K562 (cell line): ENCODE measurements around the gene PPP3CB. TPM values are rescaled to one million over a fixed set of nuclear protein-coding genes. Genes with fewer than 3 reads are reported as not detected.

Source experiments
- CAMTA2 ChIP-seq: fragments of 250-450 bp; sonication (Bioruptor Pico); conservative IDR thresholded peaks from 2 replicates; pipeline ENCODE4 v1.5.1; 2022
- CXXC5 ChIP-seq: fragments of 250-450 bp; sonication (Bioruptor Pico); IDR thresholded peaks from 2 replicates; pipeline ENCODE4 v1.8.0; 2022; ENCODE audit warnings: inconsistent platforms, mild to moderate bottlenecking, moderate library complexity
- ETV1 ChIP-seq: fragments of 450-650 bp; conservative IDR thresholded peaks from 2 replicates; pipeline ENCODE4 v1.6.1; 2016; ENCODE audit warnings: missing genetic modification characterization, control low read depth, low read depth, missing compliant biosample characterization
- KLF13 ChIP-seq: fragments of 450-650 bp; IDR thresholded peaks from 2 replicates; pipeline ENCODE4 v1.6.1; 2016; ENCODE audit warnings: missing genetic modification characterization, low read depth, mild to moderate bottlenecking, missing compliant biosample characterization, moderate library complexity, borderline replicate concordance
- MAFK ChIP-seq: IDR thresholded peaks from 2 replicates; pipeline ENCODE4 v1.6.1; 2011; ENCODE audit warnings: low read length, improper control_type of control experiment
- NELFE ChIP-seq: IDR thresholded peaks from 2 replicates; pipeline ENCODE4 v1.6.1; 2011; ENCODE audit warnings: mild to moderate bottlenecking; ENCODE audit not compliant: insufficient read depth, insufficient read length
- RB1 ChIP-seq: fragments of 450-650 bp; IDR thresholded peaks from 2 replicates; pipeline ENCODE4 v1.6.1; 2017; ENCODE audit warnings: low read depth, mild to moderate bottlenecking
- RBBP5 ChIP-seq: fragments of 200-600 bp; sonication (generic); IDR thresholded peaks from 2 replicates; pipeline ENCODE4 v1.6.1; 2012; ENCODE audit warnings: borderline replicate concordance, mild to moderate bottlenecking, low read length, control low read depth, inconsistent platforms; ENCODE audit not compliant: insufficient read depth, poor library complexity, severe bottlenecking
- TRIM28 ChIP-seq: fragments of 450-650 bp; IDR thresholded peaks from 2 replicates; pipeline ENCODE4 v1.6.1; 2017
- U2AF1 ChIP-seq: fragments of 200-400 bp; formaldehyde crosslinking; optimal IDR thresholded peaks from 2 replicates; pipeline ENCODE3; 2017; ENCODE audit warnings: mild to moderate bottlenecking, low read depth, low read length, moderate library complexity
- YY1 ChIP-seq, 3 experiments: IDR thresholded peaks; 2 replicates each; pipeline ENCODE4 v1.6.1; 2011; ENCODE audit warnings: low read length in 2 of 3, mild to moderate bottlenecking in 2 of 3, moderate library complexity in 2 of 3, borderline replicate concordance in 1 of 3, control low read depth in 1 of 3, low read depth in 1 of 3; ENCODE audit not compliant: insufficient read depth in 3 of 3, insufficient replicate concordance in 2 of 3, control insufficient read depth in 1 of 3, insufficient read length in 1 of 3; ENCODE audit errors: extremely low read depth in 1 of 3
- ZNF184 ChIP-seq: sonication (generic); formaldehyde crosslinking; IDR thresholded peaks from 2 replicates; pipeline ENCODE4 v1.5.0; 2020; ENCODE audit warnings: missing genetic modification reagents
- ZNF778 ChIP-seq: fragments of 450-650 bp; formaldehyde crosslinking; IDR thresholded peaks from 2 replicates; pipeline ENCODE4 v1.4.0; 2020; ENCODE audit warnings: mild to moderate bottlenecking, moderate library complexity
- polyA plus RNA-seq, 8 experiments: library from polyadenylated mRNA; depleted of rRNA in 4 of 8; stranded (reverse) in 5 of 8; unstranded in 3 of 8; fragments of >200 nt; fragmentation: Nextera tagmentation in 2 of 8; fragmentation: Illumina TruSeq in 1 of 8; extraction: Ambion mirVana in 2 of 8; extraction: Trizol in 1 of 8; gene quantifications; 2 replicates each; pipeline versions ENCODE4 v1.2.1 to v1.2.3, GENCODE V29; 2011 to 2014; ENCODE audit warnings: inconsistent platforms in 1 of 8, missing spikeins in 1 of 8
- total RNA-seq, 7 experiments: library from RNA; depleted of rRNA in 6 of 7; stranded (reverse); fragments of >200 nt in 6 of 7; fragmentation: Illumina TruSeq in 2 of 7; extraction: Trizol in 2 of 7; gene quantifications; 2 replicates each; pipeline versions ENCODE4 v1.2.1 to v1.2.3, GENCODE V29; 2011 to 2021; ENCODE audit warnings: low replicate concordance in 1 of 7
- TF ChIP-seq, protein P1 (sequence below): fragments of 250-450 bp; sonication (Bioruptor Pico); IDR thresholded peaks from 2 replicates; pipeline ENCODE4 v1.9.0; 2021; ENCODE audit warnings: mild to moderate bottlenecking, inconsistent platforms
- TF ChIP-seq, protein P2 (sequence below), 2 experiments: fragments of 150-350 bp in 1 of 2; IDR thresholded peaks; 2 replicates each; pipeline ENCODE4 v1.6.1; 2012 to 2016; ENCODE audit warnings: low read depth in 2 of 2, low read length in 2 of 2, mild to moderate bottlenecking in 1 of 2, moderate library complexity in 1 of 2
- TF ChIP-seq, protein P3 (sequence below): fragments of 450-650 bp; formaldehyde crosslinking; IDR thresholded peaks from 2 replicates; pipeline ENCODE4 v1.4.0; 2020; ENCODE audit warnings: mild to moderate bottlenecking, moderate library complexity
- TF ChIP-seq, protein P4 (sequence below): fragments of 450-650 bp; IDR thresholded peaks from 2 replicates; pipeline ENCODE4 v1.6.1; 2016; ENCODE audit warnings: borderline replicate concordance

PPP3CB gene
- total and polyA plus RNA-seq, 9 of the 15 experiments (the other 6 are each of a cell fraction or from before 2014, with no cell fraction given): 9.6 to 27.6 (median 17.8) TPM

GRCh38 chr10:73413528-73414229 lies 82.1 kb downstream of the PPP3CB start, which contains the start of gene ANXA7 (continued):
- TF ChIP-seq, protein P1, sequence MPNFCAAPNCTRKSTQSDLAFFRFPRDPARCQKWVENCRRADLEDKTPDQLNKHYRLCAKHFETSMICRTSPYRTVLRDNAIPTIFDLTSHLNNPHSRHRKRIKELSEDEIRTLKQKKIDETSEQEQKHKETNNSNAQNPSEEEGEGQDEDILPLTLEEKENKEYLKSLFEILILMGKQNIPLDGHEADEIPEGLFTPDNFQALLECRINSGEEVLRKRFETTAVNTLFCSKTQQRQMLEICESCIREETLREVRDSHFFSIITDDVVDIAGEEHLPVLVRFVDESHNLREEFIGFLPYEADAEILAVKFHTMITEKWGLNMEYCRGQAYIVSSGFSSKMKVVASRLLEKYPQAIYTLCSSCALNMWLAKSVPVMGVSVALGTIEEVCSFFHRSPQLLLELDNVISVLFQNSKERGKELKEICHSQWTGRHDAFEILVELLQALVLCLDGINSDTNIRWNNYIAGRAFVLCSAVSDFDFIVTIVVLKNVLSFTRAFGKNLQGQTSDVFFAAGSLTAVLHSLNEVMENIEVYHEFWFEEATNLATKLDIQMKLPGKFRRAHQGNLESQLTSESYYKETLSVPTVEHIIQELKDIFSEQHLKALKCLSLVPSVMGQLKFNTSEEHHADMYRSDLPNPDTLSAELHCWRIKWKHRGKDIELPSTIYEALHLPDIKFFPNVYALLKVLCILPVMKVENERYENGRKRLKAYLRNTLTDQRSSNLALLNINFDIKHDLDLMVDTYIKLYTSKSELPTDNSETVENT (CRISPR knock-in tag): peak; percentile 67
- TF ChIP-seq RB1: peak; percentile 71
- 0 out of 2 replicates have a peak, but pooled peaks have one; percentile 47 for TF ChIP-seq CAMTA2 (CRISPR knock-in tag)
- TF ChIP-seq U2AF1: peak; percentile 60
- peak; percentile 64; the same call in 1 of the 2 replicates for TF ChIP-seq TRIM28
- no peak for TF ChIP-seq ZNF184
- peak; percentile 76 for TF ChIP-seq CXXC5 (CRISPR knock-in tag)
- TF ChIP-seq RBBP5: peak; percentile 91
- TF ChIP-seq, protein P2, sequence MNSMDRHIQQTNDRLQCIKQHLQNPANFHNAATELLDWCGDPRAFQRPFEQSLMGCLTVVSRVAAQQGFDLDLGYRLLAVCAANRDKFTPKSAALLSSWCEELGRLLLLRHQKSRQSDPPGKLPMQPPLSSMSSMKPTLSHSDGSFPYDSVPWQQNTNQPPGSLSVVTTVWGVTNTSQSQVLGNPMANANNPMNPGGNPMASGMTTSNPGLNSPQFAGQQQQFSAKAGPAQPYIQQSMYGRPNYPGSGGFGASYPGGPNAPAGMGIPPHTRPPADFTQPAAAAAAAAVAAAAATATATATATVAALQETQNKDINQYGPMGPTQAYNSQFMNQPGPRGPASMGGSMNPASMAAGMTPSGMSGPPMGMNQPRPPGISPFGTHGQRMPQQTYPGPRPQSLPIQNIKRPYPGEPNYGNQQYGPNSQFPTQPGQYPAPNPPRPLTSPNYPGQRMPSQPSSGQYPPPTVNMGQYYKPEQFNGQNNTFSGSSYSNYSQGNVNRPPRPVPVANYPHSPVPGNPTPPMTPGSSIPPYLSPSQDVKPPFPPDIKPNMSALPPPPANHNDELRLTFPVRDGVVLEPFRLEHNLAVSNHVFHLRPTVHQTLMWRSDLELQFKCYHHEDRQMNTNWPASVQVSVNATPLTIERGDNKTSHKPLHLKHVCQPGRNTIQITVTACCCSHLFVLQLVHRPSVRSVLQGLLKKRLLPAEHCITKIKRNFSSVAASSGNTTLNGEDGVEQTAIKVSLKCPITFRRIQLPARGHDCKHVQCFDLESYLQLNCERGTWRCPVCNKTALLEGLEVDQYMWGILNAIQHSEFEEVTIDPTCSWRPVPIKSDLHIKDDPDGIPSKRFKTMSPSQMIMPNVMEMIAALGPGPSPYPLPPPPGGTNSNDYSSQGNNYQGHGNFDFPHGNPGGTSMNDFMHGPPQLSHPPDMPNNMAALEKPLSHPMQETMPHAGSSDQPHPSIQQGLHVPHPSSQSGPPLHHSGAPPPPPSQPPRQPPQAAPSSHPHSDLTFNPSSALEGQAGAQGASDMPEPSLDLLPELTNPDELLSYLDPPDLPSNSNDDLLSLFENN (IDR thresholded peaks at IDR 0.05; ENCODE audit: low read depth in 2 of 2, low read length in 2 of 2): 0 out of 4 replicates have a peak, but pooled peaks of 1 of the 2 experiments have one; percentile 6
- TF ChIP-seq MAFK: peak; percentile 72
- TF ChIP-seq, protein P3, sequence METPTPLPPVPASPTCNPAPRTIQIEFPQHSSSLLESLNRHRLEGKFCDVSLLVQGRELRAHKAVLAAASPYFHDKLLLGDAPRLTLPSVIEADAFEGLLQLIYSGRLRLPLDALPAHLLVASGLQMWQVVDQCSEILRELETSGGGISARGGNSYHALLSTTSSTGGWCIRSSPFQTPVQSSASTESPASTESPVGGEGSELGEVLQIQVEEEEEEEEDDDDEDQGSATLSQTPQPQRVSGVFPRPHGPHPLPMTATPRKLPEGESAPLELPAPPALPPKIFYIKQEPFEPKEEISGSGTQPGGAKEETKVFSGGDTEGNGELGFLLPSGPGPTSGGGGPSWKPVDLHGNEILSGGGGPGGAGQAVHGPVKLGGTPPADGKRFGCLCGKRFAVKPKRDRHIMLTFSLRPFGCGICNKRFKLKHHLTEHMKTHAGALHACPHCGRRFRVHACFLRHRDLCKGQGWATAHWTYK (CRISPR knock-in tag): peak; percentile 47; the same call in 1 of the 2 replicates
- TF ChIP-seq ETV1 (tag): peak; percentile 73
- no peak for TF ChIP-seq ZNF778 (CRISPR knock-in tag)
- TF ChIP-seq YY1 (IDR thresholded peaks at IDR 0.05; ENCODE audit: borderline replicate concordance in 1 of 3, control insufficient read depth in 1 of 3, extremely low read depth in 1 of 3, insufficient read depth in 3 of 3, insufficient read length in 1 of 3, insufficient replicate concordance in 2 of 3, low read depth in 1 of 3, low read length in 2 of 3): peak; percentile 40 to 93 (median 90)
- TF ChIP-seq KLF13 (tag): peak; percentile 69; the same call in 1 of the 2 replicates
- TF ChIP-seq NELFE: no peak
- TF ChIP-seq, protein P4, sequence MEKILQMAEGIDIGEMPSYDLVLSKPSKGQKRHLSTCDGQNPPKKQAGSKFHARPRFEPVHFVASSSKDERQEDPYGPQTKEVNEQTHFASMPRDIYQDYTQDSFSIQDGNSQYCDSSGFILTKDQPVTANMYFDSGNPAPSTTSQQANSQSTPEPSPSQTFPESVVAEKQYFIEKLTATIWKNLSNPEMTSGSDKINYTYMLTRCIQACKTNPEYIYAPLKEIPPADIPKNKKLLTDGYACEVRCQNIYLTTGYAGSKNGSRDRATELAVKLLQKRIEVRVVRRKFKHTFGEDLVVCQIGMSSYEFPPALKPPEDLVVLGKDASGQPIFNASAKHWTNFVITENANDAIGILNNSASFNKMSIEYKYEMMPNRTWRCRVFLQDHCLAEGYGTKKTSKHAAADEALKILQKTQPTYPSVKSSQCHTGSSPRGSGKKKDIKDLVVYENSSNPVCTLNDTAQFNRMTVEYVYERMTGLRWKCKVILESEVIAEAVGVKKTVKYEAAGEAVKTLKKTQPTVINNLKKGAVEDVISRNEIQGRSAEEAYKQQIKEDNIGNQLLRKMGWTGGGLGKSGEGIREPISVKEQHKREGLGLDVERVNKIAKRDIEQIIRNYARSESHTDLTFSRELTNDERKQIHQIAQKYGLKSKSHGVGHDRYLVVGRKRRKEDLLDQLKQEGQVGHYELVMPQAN: peak; percentile 97
